ENCODE results near the gene ANTKMT.

DNA sequence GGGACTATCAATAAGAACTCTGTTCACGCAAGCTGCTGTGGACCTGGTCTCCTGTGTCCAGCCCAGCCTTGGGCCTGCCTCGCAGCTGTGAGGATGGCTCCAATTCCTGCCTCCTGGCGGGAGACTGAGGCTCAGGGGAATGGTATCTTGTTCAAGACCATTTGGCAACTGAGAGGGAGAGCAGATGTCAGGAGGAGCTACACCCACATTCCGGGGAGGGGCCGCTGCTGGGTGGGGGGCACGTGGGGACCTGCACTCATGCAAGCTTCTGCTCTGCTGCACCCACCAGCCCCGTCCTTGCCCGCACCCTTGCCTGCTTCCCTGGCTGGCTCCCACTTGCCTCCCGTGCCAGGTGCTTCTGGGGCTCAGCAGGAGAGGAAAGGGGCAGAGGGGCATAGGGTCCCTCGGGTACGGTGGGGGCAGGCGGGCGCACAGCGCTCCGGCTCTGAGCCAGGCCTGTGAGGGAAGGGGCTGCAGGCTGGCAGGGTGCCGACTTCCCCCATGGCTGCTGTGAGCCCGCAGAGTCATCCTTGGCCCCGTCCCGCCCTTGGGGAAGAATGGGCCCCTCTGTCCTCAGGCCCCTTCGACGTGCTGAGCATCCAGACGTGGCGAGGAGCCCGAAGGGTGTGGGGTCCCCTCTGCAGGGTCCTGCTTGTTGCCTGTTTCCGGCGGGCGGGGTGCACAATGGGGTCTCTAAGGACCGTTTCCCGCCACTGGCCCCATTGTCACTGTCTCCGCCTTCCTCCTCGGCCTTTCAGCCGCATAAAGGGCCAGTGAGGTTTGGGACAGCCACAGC lies 3.3 kb upstream of the ANTKMT start:
- no peak for TF ChIP-seq POLR2A (IDR thresholded peaks at IDR 0.05)
- TF ChIP-seq, protein P1, sequence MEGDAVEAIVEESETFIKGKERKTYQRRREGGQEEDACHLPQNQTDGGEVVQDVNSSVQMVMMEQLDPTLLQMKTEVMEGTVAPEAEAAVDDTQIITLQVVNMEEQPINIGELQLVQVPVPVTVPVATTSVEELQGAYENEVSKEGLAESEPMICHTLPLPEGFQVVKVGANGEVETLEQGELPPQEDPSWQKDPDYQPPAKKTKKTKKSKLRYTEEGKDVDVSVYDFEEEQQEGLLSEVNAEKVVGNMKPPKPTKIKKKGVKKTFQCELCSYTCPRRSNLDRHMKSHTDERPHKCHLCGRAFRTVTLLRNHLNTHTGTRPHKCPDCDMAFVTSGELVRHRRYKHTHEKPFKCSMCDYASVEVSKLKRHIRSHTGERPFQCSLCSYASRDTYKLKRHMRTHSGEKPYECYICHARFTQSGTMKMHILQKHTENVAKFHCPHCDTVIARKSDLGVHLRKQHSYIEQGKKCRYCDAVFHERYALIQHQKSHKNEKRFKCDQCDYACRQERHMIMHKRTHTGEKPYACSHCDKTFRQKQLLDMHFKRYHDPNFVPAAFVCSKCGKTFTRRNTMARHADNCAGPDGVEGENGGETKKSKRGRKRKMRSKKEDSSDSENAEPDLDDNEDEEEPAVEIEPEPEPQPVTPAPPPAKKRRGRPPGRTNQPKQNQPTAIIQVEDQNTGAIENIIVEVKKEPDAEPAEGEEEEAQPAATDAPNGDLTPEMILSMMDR (IDR thresholded peaks at IDR 0.05): no peak
